Fibroblast of skin of right quadriceps (primary cell): Measurements from ENCODE around the gene NPTX1.
A peak's percentile ranks its signal among the peaks of the same experiment; 100 is the strongest.

Source experiments
- DNase-seq: peaks from one replicate; pipeline ENCODE4 v3.0.0-alpha.2; 2013

NPTX1 gene

GRCh38 chr17:80503921-80504320, 27.5 kb upstream of the NPTX1 start:
- DNase-seq = no peak

GRCh38 chr17:80503031-80503430, 26.6 kb upstream of the NPTX1 start:
- no peak for DNase-seq

- DNase-seq = no peak
These were observed 26.1 kb upstream of the NPTX1 start for GRCh38 chr17:80502578-80502877.

GRCh38 chr17:80501741-80502577, 25.6 kb upstream of the NPTX1 start:
- peak; percentile 59 for DNase-seq

- DNase-seq = no peak
These were observed 23.7 kb upstream of the NPTX1 start for GRCh38 chr17:80499961-80500665.

GRCh38 chr17:80499560-80499959, 23.2 kb upstream of the NPTX1 start:
- DNase-seq = no peak

- DNase-seq = no peak
These were observed 22.6 kb upstream of the NPTX1 start for GRCh38 chr17:80498920-80499410.

GRCh38 chr17:80498242-80498919, 22.0 kb upstream of the NPTX1 start:
- peak; percentile 45 for DNase-seq

GRCh38 chr17:80497726-80498241, 21.4 kb upstream of the NPTX1 start:
- DNase-seq = no peak

GRCh38 chr17:80494547-80494946, 18.1 kb upstream of the NPTX1 start:
- no peak for DNase-seq

GRCh38 chr17:80492343-80493136, 16.1 kb upstream of the NPTX1 start:
- DNase-seq = no peak

- DNase-seq = no peak
These were observed 15.3 kb upstream of the NPTX1 start for GRCh38 chr17:80491478-80492342.

GRCh38 chr17:80487511-80487910, 11.1 kb upstream of the NPTX1 start:
- no peak for DNase-seq

- DNase-seq = no peak
These were observed 10.3 kb upstream of the NPTX1 start for GRCh38 chr17:80486692-80487091.

GRCh38 chr17:80485846-80486245, 9.4 kb upstream of the NPTX1 start:
- no peak for DNase-seq

GRCh38 chr17:80482555-80483308, 6.3 kb upstream of the NPTX1 start:
- no peak for DNase-seq

- DNase-seq = no peak
These were observed 5.6 kb upstream of the NPTX1 start for GRCh38 chr17:80482058-80482318.

- no peak for DNase-seq
These were observed 5.1 kb upstream of the NPTX1 start for GRCh38 chr17:80481284-80482057.

- DNase-seq = no peak
These were observed 3.8 kb upstream of the NPTX1 start for GRCh38 chr17:80480248-80480647.

- DNase-seq = no peak
These were observed 2.8 kb upstream of the NPTX1 start for GRCh38 chr17:80479246-80479566.
